GM04504 (cell line): ENCODE data around the gene GPATCH8.
"Not testable (repeated sequence)": the region's sequence is repeated elsewhere in the genome, so short reads cannot be mapped to it uniquely, and the experiment has no call there.

Experiments
- DNase-seq: peaks from one replicate; pipeline ENCODE4 v3.0.0-alpha.2; 2012; ENCODE audit warnings: low read depth

The GPATCH8 gene

DNA sequence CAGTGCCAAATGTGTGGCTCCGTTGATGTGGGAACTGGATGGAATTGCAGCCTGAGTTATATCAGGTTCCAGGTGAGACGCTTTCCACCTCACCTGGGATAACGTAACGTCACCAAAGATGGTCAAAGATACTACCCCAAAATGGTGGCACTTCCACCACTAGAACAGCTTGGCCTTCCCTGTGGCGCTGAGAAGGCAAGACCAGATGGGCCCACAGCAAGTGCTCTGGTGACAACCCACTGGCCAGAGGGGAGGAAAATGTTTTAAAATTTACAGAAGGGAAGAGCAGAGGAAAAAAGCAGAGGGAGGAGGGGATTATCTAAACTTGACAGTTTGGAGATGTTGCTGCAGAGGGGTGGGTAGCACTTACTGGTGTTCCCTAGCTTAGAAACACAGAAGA is 106.3 kb downstream of the GPATCH8 start:
- no peak for DNase-seq

DNA sequence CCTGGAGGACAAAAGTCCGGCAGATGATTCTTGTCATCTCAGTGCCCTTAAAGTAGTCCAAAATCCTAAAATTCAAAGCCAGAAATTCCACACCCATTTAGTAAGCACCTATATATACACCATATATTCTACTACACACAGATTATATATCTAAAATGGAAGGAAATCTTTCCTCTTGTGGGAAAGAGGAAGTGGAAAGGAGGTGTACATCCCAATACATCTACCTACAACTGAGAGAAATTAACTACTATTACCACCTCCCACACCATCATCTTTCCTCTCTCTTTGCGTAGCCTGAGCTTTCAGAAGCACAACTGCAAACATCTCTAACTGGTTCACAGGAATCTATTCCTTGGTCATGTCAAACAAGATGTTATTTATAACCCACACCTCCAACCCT is 108.4 kb downstream of the GPATCH8 start:
- no peak for DNase-seq

DNA sequence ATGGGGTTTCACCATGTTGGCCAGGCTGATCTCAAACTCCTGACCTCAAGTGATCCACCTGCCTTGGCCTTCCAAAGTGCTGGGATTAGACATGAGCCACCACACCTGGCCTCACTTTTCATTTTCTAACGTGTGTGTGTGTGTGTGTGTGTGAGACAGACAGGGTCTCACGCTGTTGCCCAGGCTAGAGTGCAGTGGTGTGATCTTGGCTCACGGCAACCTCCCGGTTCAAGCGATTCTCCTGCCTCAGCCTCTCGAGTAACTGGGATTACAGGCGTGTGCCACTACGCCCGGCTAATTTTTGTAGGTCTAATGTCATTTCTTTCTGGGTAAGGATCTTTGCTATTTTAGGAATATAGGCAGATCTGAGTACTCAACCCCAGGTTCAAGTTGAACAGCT is 109.1 kb downstream of the GPATCH8 start:
- not testable (repeated sequence) for DNase-seq

DNA sequence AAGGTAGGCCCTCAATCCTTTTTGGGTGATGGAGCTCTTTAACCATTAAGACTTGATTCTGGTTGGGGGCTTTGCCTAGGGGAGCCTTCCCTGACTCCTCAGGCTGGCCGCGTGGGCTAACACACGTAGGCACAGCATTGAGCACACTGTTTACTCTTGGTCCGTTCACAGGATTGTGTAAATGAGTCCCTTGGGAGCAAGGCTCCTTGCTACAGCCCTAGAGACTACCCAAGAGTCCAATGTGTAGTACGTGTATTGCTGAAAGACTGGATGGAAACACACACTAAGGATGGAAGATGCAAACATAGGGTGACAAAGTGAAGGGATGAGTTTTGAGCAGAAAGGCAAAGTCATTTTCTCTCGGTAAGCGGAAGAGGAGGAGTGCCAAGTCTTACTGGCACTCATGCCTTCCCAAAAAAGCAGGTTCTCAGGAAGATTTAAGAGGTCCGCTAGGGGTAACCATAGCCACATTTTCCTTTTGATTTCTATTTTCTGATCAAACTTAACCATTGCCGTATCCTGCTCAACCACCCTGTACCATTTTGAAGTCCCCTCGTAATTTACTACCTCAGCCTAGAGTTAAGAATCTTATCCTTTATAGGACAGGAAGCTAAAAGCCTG is 112.8 kb downstream of the GPATCH8 start:
- no peak for DNase-seq

- no peak for DNase-seq
Measured at GRCh38 chr17:44389723-44390202, 113.4 kb downstream of the GPATCH8 start.

DNA sequence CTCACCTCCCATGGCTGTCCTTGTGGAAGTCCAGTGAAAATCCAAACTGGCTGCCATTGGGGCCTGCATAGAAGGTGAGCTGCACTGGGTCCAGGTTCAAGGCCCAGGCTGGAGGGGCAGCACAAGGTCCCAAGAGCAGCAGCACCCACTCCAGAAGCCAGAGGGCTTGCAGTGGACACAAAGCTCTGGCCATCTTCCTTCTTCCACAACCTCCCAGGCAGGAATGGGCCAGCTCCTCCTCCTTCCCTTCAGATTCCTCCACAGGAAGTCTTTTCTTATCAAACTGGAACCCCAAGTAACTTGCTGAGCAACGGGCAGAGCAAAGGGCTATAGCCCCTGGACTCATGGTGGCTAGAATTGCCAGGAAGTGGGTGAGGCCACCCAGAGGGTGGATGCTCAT is 113.9 kb downstream of the GPATCH8 start, which contains the start of gene ITGA2B:
TSS of gene ITGA2B (minus strand) at position 369 of the 400 bp plus-strand sequence. CDS start at position 193, 176 bp downstream.
- no peak for DNase-seq

DNA sequence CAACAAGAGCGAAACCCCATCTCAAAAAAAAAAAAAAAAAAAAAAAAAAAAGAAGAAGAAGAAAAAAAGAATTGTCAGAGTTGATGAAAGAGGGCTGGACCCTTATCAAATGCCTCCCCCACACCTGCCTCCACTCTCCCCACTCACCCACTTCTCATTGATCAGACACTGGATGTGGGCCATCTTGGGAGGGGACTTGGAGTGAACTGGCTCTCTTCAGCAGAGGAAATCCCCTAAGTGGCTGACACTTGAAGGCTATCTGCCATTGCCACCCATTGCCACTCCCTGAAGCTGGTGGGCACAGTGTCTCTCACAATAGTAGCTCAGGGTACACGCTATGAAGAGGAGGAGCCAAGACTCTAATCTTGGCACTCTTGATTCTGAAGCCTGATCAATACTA is 115.4 kb downstream of the GPATCH8 start:
- no peak for DNase-seq

DNA sequence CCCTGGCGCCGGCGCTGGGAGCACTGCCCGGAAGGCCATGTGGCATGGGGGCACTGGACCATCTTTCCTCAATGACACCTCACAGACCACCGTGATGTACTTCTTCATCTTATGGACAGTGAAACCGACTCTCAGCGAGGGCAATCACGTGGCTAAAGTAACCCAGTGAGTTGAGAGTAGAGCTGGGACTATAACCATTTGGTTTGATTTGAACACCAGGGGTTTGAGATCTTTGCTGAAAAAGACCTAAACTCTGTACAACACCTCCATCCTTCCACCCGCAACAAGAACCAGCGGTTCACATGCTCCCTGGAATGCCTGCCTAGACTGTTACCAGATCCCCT is 117.1 kb downstream of the GPATCH8 start:
- DNase-seq = no peak

DNA sequence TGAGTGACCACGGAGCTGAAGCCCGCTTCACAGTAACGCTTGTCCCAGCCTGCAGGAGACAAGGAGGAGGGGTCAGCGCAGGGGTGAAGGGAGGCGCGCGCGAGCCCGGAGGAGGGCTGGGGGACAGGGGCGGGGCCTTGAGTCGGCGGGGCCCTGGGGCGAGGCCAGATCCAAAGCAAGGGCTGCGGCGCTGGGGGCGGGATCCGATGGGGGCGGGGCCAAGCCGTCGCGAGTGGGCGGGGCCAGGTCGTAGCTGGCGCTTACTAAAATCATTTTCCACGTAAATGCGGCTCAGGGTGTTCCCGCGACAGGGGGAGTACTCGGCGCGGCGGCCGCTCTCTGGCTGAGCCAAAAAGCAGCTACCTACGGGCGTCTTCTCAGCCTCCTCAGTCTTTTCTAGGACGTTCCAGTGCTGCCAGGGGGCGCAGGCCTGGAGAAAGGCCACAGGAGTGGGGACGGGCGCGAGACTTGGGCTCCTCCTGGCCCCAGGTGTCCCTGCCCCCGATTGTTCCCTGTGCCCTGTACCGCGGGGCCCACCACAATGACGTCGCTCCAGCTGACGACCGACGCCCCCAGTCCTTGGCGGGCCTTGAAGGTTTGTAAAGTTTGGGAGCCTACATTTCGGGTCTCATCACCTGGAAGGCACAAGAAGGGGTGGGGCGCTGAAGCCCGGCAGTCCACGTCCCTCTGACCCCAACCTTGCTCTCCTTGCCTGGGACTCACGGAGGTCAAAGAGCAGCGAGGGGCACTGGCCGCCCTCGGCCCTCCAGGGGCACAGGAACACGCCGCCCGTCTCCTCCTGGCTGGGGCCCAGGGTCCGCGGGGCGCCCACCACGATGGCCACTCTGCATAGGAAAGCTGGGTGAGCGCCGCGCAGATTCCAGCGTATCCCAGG is 117.7 kb downstream of the GPATCH8 start:
- DNase-seq = no peak

DNA sequence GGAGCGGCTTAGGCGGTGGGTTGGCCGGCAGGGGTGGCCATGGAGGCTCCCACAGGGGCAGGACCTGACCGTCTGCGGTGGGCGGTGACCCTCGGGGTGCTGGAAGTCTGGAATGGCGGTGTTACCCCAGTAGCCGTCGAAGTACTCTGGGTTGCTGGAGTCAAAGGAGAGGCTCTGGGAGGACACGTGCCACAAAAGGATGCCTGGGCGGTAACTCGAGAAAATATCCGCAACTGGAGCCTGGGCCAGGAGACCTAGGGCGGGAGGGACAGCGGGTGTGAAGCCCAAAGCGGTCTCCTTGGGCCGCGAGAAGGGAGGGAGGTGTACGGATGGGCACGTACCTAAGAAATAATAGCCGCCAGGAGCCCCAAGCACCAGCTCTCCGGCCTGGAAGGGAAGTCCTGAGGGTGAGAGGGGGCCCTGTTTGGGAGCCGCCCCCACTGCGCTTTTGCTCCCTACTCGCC is 118.4 kb downstream of the GPATCH8 start:
- DNase-seq = no peak

DNA sequence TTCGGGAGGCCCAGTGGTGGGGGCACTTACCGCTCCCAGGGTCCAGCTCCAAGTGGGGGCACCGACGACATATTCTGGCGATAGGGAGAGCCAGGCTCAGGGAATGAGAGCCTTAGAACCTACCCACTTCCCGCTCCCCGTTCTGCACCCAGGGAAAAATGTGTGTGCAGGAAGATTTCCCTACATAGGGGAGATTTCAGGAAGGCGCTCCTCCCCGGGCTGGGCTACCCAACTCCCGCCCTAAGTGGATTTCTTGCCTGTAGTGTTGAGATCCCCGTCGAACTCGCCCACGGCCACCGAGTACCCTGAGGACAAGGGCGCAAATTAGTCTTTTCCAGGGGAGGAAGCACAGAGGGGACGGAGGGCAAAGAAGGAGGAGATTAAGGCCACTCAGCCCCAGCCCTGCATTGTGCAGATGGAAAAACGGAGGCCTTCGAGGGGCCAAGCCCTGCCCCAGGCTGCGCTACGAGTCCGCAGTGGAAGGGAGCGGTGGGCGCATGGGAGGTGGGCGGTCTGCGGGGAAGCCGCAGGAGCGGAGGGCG is 118.9 kb downstream of the GPATCH8 start:
- DNase-seq = no peak

DNA sequence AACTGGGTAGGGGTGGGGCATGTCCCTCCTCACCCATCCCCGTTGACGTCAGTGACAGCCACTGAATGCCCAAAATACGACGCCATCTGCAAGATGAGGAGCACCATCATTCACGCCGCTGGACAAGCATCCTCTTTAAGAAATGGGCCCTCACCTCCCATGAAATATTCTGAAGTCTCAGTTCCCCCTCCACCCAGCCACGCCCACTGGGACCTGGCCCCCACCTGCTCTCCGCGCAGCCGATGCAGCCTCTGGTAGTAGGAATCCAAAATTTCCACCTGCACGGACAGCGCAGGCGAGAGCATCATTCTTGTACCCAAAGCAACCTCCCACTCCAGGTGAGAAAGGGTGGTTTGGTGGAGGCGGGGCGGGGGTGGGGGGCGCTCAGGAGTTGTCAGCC is 119.3 kb downstream of the GPATCH8 start:
- no peak for DNase-seq

DNA sequence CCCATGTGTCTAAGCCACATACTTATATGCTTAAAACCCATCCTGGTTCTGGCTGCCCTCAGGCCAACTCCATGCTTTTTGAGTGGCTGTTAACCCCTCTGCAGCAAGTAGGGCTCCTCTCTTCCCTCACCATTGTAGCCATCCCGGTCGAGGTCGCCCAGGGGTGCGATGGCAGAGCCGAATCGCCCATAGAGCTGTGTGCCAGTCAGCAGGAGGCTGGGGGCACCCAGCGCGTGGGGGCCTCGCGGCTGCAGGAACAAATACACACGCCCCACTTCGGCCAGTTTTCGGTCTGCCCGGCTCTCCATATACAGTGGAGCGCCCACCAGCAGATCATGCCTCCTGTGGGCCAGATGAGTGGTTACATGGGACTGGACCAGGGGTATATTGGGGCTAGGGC is 119.8 kb downstream of the GPATCH8 start:
- no peak for DNase-seq

GRCh38 chr17:44382917-44383316 is 120.3 kb downstream of the GPATCH8 start:
- no peak for DNase-seq

DNA sequence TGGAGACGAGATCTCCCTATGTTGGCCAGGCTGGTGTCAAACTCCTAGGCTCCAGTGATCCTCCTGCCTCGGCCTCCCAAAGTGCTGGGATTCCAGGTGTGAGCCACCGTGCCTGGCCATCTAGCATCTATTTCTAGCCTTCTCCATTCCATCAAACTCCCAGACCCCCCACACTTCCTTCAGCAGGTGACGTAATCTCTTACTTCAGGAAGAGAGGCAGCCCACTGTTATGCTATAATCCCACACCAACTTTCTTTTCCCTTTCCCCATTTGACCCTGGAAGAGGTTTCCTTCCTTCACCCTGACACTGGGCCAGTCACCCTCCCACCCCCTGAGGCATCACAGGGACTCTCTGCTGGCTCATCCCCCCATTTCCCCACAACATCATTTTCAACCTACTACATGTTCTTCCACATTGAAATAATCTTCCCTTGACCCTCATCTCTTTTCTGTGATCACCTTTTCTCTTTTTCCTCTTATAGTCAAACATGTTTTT is 121.3 kb downstream of the GPATCH8 start:
- DNase-seq = no peak

GRCh38 chr17:44380767-44381166 is 122.4 kb downstream of the GPATCH8 start:
- DNase-seq = no peak

GRCh38 chr17:44379887-44380286 is 123.3 kb downstream of the GPATCH8 start:
- no peak for DNase-seq

- no peak for DNase-seq
Measured at GRCh38 chr17:44378171-44378705, 125.0 kb downstream of the GPATCH8 start.

DNA sequence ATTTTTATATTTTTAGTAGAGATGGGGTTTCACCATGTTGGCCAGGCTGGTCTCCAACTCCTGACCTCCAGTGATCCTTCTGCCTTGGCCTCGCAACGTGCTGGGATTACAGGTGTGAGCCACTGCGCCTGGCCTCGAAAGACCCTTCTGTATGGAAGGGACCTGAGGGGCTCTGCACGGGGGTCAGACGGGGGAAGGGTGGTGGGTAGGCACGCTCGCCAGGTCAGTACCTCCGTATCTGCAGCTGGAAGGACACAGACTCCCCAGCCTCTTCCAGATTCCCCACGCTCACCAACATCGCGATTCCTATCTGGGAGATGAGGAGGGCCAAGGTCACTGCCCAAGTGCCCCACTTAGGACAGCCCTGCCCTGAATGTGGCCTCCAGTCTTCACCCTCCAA is 126.4 kb downstream of the GPATCH8 start:
- no peak for DNase-seq

DNA sequence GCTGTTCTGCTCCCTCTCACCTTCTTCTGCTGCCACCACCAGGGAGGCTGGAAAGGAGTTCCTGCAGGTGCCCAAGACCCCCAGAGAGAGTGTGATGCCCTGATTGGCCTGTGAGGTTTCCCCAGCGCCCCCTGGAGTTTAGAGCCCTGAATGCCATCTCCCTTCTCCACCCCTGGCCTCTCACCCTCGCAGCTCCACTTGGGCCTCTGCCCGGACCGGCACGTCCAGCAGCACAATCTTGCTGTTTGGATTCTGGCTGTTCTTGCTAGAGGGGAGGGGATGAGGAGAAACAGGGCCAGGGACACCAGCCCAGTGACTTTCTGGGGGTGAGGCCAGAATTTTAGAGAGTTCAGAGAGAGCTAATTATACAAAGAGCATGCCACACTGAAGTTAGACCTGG is 127.1 kb downstream of the GPATCH8 start:
- DNase-seq = no peak

DNA sequence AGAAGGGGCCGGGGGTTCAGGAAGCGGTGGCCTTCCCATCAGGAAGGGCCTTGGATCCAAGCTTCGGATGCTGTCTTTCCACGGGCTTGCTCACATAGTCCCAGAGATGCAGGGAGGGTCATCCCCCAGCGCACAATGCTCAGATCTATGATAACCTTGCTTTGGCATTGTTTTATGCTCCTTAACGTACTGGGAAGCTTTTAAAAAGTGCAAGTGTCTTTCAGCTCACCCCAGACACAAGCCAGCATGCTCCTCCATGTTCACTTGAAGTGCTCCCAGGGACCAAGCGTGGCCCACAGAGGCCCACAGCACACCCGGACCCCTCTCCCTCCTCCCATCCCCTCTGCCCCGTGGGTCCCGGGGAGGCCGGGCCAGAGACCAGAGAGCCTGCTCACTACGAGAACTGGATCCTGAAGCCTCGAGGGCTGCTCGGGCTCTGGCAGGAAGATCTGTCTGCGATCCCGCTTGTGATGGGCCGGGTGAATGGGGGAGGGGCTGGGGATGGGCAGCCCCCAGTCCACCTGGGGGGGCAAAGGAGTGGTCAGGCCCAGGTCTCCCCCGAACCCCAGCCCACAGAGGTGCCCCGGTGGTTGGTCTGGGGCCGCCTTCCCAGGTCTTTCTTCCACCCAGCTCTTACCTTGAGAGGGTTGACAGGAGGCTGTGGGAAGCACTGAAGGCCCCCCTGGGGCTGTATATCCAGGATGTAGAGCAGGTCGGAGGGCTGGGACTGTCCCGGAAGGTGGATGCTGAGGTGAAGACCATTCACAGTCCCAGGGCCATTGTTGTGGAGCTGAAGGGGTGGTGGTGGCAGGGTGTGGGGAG is 127.8 kb downstream of the GPATCH8 start:
- no peak for DNase-seq
